ENCODE results near the gene IRS1.

The IRS1 gene

DNA sequence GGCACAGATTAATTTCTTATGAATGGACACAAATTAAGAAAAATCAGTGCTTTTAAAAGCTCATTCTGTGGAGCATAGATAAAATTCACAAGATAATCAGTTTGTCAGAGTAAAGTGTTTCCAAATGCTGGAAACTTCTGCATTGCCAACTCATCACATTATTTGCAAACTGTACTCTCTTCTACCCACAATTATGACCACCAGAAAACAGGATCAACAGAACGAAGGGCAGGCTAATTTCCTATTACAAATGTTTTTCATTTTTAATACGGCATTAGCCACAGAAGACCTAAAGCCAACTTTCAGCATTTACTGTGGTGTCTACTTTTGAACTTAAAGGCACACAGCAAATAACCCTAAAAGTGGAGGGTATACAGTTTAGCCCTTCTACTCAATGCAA lies 6.0 kb downstream of the IRS1 start:
- Histone ChIP-seq H3K4me1 (ENCODE audit: insufficient read depth, insufficient read length) (peaks cover 8% of the 10 kb centered on the region), H3K4me3 (ENCODE audit: insufficient read length, low read depth) (no peak overlapping the region), H3K36me3 (ENCODE audit: insufficient read depth, insufficient read length, low read length) (peaks cover 52% of the 10 kb centered on the region), H3K27me3 (ENCODE audit: insufficient read depth, insufficient read length) (no peaks in the 10 kb centered on the region), H3K9ac (ENCODE audit: insufficient read length, low read depth) (no peak overlapping the region), H3K9me3 (ENCODE audit: insufficient read depth, low read length) (peaks cover 12% of the 10 kb centered on the region; the same call in 1 of the 2 replicates)
- TF ChIP-seq YY1 (IDR thresholded peaks at IDR 0.05; ENCODE audit: insufficient read depth, insufficient read length) (no peak), SUZ12 (IDR thresholded peaks at IDR 0.05; ENCODE audit: extremely low read depth, insufficient read depth, insufficient read length) (no peak), ZNF274 (IDR thresholded peaks at IDR 0.05; ENCODE audit: low read depth, low read length) (no peak)
- DNase-seq (ENCODE audit: low read depth, low spot score) = no peak

DNA sequence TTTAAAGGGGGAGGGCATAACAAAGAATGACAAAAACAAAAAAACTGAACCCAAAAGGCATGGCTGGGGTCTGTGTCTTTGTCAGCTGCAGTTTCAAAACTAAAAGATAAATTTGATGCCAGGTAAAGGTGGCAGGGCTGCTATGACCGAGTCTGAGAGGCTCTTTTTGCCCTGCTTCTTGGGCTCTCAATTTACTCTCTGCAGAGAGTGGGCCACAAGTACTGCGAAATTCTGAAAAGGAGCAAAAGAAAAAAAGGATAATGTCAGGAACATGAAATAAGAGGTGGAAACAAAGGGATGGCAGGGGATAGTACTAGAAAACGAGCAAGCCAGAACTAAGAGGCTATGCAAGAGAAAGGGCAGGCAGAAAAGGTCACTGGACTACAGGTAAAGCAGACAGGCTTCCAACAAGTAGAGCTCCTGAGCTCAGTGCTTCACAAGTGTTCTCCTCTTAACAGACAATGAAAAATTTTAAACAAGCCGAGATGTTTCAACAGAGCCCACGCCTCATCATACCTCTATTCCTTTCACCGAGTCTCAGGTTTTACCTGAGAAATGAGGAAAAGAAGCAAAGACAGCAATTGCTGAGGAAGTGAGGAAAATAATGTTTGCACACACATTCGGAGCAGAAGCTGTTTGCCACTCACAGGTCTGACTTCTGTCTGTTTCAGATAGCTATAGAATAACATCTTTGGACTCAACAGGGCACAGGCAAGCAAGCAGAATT lies 7.3 kb downstream of the IRS1 start:
- H3K4me1 ChIP-seq (ENCODE audit: insufficient read depth, insufficient read length) = peaks cover under 1% of the 10 kb centered on the region
- no peak for DNase-seq (ENCODE audit: low read depth, low spot score)

DNA sequence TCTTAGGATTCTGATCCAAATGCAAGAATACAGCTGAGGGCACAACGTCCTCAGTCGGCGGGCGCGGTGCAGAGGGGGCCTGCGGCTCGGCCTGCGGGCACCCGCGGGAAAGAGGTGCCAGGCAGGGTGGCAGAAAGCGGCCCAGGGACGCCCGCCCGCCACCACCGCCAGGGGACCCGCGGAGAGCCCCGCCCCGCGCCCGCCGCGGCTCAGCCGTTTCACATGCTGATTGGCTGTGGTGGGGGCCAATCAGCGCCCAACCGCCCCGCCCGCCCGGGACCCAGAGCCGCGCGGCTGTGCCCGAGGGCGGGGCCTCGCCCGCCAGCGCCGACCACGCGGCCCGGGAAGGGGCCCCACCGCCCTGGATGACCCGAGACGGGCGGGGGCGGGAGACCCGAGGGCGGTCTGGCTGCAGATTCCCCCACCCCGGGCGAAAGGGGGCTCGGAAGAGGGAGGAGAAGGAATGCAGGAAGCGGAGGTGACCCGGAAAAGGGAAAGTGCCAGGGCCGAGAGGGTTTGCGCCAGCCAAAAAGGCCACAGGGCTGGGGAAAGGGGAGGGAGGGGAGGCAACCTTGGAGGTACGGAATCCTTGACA lies 8.0 kb downstream of the IRS1 start:
- TF ChIP-seq YY1 (IDR thresholded peaks at IDR 0.05; ENCODE audit: insufficient read depth, insufficient read length) = no peak
- peaks cover 35% of the 10 kb centered on the region for H3K36me3 ChIP-seq (ENCODE audit: insufficient read depth, insufficient read length, low read length)

More for the DNA sequence above, 7.3 kb downstream of the IRS1 start:
- no peaks in the 10 kb centered on the region for H3K27me3 ChIP-seq (ENCODE audit: insufficient read depth, insufficient read length)
- peaks cover 42% of the 10 kb centered on the region for H3K36me3 ChIP-seq (ENCODE audit: insufficient read depth, insufficient read length, low read length)
- peak overlapping the region; percentile 58 for H3K9ac ChIP-seq (ENCODE audit: insufficient read length, low read depth)
- peaks cover 2% of the 10 kb centered on the region; the same call in 1 of the 2 replicates for H3K9me3 ChIP-seq (ENCODE audit: insufficient read depth, low read length)
- TF ChIP-seq ZNF274 (IDR thresholded peaks at IDR 0.05; ENCODE audit: low read depth, low read length) (no peak), SUZ12 (IDR thresholded peaks at IDR 0.05; ENCODE audit: extremely low read depth, insufficient read depth, insufficient read length) (no peak), YY1 (IDR thresholded peaks at IDR 0.05; ENCODE audit: insufficient read depth, insufficient read length) (no peak)
- peak overlapping the region; percentile 36 for H3K4me3 ChIP-seq (ENCODE audit: insufficient read length, low read depth)

DNA sequence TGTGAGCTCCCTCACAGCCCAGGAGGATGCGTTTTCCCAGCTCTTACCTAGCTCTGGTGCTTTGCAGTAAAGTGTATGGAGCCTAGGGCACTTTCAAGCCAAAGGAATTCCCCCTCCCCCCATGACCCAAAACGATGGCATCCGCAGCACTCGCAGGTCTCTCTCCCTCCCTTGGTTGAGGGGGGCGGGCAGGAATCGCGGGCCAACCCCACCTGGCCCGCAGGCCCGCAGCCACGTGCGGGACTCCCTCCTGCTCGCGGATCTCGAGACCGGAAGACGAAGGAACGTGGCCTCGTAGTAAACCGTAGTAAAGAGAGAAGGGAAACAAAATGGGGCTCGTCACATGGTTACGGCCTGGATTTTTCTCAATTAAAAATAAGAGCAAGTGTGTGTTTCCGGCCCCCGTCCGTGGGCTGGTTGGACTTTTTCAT lies 8.5 kb downstream of the IRS1 start:
- peak overlapping the region; percentile 52 for H3K4me3 ChIP-seq (ENCODE audit: insufficient read length, low read depth)
- no peaks in the 10 kb centered on the region for H3K9me3 ChIP-seq (ENCODE audit: insufficient read depth, low read length)
- TF ChIP-seq SUZ12 (IDR thresholded peaks at IDR 0.05; ENCODE audit: extremely low read depth, insufficient read depth, insufficient read length) = no peak
- no peak for TF ChIP-seq YY1 (IDR thresholded peaks at IDR 0.05; ENCODE audit: insufficient read depth, insufficient read length)
- TF ChIP-seq ZNF274 (IDR thresholded peaks at IDR 0.05; ENCODE audit: low read depth, low read length) = no peak
- no peaks in the 10 kb centered on the region for H3K27me3 ChIP-seq (ENCODE audit: insufficient read depth, insufficient read length)
- H3K9ac ChIP-seq (ENCODE audit: insufficient read length, low read depth) = peak overlapping the region; percentile 73
- peaks cover 30% of the 10 kb centered on the region for H3K36me3 ChIP-seq (ENCODE audit: insufficient read depth, insufficient read length, low read length)
- DNase-seq (ENCODE audit: low read depth, low spot score) = no peak
- no peaks in the 10 kb centered on the region for H3K4me1 ChIP-seq (ENCODE audit: insufficient read depth, insufficient read length)

More for the DNA sequence above, 8.0 kb downstream of the IRS1 start:
- peak overlapping the region; percentile 73 for H3K9ac ChIP-seq (ENCODE audit: insufficient read length, low read depth)
- H3K9me3 ChIP-seq (ENCODE audit: insufficient read depth, low read length) = no peaks in the 10 kb centered on the region
- no peaks in the 10 kb centered on the region for H3K27me3 ChIP-seq (ENCODE audit: insufficient read depth, insufficient read length)
- no peaks in the 10 kb centered on the region for H3K4me1 ChIP-seq (ENCODE audit: insufficient read depth, insufficient read length)
- DNase-seq (ENCODE audit: low read depth, low spot score) = peak; percentile 62
- H3K4me3 ChIP-seq (ENCODE audit: insufficient read length, low read depth) = peak overlapping the region; percentile 52

DNA sequence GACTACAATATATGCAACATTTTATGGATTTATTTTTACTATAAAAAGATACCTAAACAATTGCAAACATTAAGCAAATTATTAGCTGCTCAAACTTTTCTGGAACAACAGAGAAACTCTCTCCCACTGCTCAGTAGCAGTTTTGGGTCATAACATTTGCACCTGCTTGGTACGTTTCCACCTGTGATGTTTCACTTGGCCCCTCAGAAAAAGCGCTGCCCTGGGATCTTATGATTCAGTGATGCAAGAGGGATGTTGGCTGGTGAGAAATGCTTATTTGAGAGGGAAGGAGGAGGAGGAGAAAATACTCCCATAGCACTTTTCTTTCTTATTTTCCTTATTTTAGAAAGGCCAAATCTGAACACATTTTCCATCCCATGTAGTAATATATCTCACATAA lies 9.2 kb downstream of the IRS1 start:
- no peak overlapping the region for H3K9ac ChIP-seq (ENCODE audit: insufficient read length, low read depth)
- no peaks in the 10 kb centered on the region for H3K9me3 ChIP-seq (ENCODE audit: insufficient read depth, low read length)
- DNase-seq (ENCODE audit: low read depth, low spot score) = no peak
- H3K36me3 ChIP-seq (ENCODE audit: insufficient read depth, insufficient read length, low read length) = peaks cover 23% of the 10 kb centered on the region
- H3K27me3 ChIP-seq (ENCODE audit: insufficient read depth, insufficient read length) = no peaks in the 10 kb centered on the region
- TF ChIP-seq SUZ12 (IDR thresholded peaks at IDR 0.05; ENCODE audit: extremely low read depth, insufficient read depth, insufficient read length) (no peak), ZNF274 (IDR thresholded peaks at IDR 0.05; ENCODE audit: low read depth, low read length) (no peak), YY1 (IDR thresholded peaks at IDR 0.05; ENCODE audit: insufficient read depth, insufficient read length) (no peak)
- H3K4me1 ChIP-seq (ENCODE audit: insufficient read depth, insufficient read length) = no peaks in the 10 kb centered on the region
- no peak overlapping the region for H3K4me3 ChIP-seq (ENCODE audit: insufficient read length, low read depth)

DNA sequence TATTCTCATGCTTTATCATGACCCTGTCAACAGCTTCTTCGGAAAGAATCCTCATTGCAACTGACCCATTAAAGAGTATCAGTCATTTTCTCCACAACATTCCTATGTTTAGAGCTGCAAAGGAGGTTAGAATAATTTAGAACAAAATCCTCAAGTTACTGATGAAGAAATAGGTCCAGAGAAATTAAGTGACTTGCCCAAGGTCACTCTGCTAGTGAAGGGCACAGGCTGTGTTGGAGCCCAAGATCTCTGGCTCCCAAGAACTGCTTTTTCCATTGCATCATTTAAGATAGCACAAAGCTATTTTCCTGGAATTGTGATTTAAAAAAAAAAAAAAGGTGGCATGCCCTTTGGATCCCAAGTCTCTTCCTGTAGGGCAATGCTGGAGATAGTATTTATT lies 9.6 kb downstream of the IRS1 start:
- no peak for DNase-seq (ENCODE audit: low read depth, low spot score)
- TF ChIP-seq ZNF274 (IDR thresholded peaks at IDR 0.05; ENCODE audit: low read depth, low read length) (no peak), SUZ12 (IDR thresholded peaks at IDR 0.05; ENCODE audit: extremely low read depth, insufficient read depth, insufficient read length) (no peak), YY1 (IDR thresholded peaks at IDR 0.05; ENCODE audit: insufficient read depth, insufficient read length) (no peak)
- no peaks in the 10 kb centered on the region for H3K9me3 ChIP-seq (ENCODE audit: insufficient read depth, low read length)
- no peaks in the 10 kb centered on the region for H3K4me1 ChIP-seq (ENCODE audit: insufficient read depth, insufficient read length)
- no peaks in the 10 kb centered on the region for H3K27me3 ChIP-seq (ENCODE audit: insufficient read depth, insufficient read length)
- H3K4me3 ChIP-seq (ENCODE audit: insufficient read length, low read depth) = no peak overlapping the region
- H3K9ac ChIP-seq (ENCODE audit: insufficient read length, low read depth) = no peak overlapping the region
- H3K36me3 ChIP-seq (ENCODE audit: insufficient read depth, insufficient read length, low read length) = peaks cover 19% of the 10 kb centered on the region

DNA sequence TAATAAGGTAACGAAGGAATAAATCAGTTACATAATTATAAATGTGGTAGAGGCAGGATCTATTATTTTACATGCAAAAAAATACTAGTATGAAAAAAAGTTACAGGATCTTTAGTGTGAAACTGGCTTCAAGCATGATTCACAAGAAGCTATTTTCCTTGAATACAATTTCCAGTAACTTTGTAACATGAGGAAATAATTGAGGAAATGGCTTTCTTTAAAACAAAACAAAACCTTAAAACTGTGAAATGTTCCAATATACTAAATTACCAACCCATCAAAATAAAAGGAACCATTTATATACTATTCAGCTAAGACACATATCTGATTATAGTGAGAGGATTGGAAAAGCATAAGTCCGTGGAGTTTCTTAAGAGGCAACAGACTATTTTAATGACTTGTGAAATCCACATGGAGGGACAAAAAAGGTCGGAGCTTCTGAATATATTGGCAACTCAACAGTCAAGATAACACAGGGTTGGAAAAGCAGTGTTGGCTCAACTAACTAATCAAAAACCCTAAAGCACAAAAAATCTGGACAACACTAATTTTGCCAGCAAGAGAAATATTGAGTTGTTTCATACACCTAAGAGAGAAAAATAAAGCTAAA lies 10.6 kb downstream of the IRS1 start:
- peaks cover 10% of the 10 kb centered on the region for H3K36me3 ChIP-seq (ENCODE audit: insufficient read depth, insufficient read length, low read length)
- no peak overlapping the region for H3K9ac ChIP-seq (ENCODE audit: insufficient read length, low read depth)
- H3K4me3 ChIP-seq (ENCODE audit: insufficient read length, low read depth) = no peak overlapping the region
- no peak for DNase-seq (ENCODE audit: low read depth, low spot score)
- H3K4me1 ChIP-seq (ENCODE audit: insufficient read depth, insufficient read length) = no peaks in the 10 kb centered on the region
- no peaks in the 10 kb centered on the region for H3K27me3 ChIP-seq (ENCODE audit: insufficient read depth, insufficient read length)
- TF ChIP-seq SUZ12 (IDR thresholded peaks at IDR 0.05; ENCODE audit: extremely low read depth, insufficient read depth, insufficient read length) (no peak), YY1 (IDR thresholded peaks at IDR 0.05; ENCODE audit: insufficient read depth, insufficient read length) (no peak), ZNF274 (IDR thresholded peaks at IDR 0.05; ENCODE audit: low read depth, low read length) (no peak)
- H3K9me3 ChIP-seq (ENCODE audit: insufficient read depth, low read length) = peaks cover 10% of the 10 kb centered on the region; the same call in 1 of the 2 replicates
